ENCODE data around the gene SPEF2. TPM values are rescaled to one million over a fixed set of nuclear protein-coding genes. Genes with fewer than 3 reads are reported as not detected.

The SPEF2 gene
- total and polyA plus RNA-seq, 9 of the 15 experiments (the other 6 are each of a cell fraction or from before 2014, with no cell fraction given): 0.11 to 0.62 (median 0.20) TPM; not detected in 2

DNA sequence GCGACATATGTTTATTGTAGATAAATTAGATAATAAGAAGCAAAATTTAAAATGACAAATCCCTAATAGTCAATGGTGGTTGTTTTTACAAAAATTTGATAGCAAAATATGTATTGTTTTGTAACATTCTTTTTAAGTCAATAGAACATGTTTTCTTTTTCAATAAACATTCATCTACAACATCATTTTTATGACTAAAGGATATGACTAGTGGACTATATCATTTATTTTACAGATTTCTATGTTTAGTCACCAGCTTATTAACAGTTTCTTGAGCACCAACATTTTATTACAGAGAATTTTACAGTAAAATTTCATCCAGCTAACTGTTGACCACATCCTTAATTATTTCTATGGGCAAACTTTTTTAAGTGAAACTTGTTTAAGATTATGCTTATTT lies 124.3 kb downstream of the SPEF2 start:
- in situ Hi-C loops (cut with MboI): no loop called here

DNA sequence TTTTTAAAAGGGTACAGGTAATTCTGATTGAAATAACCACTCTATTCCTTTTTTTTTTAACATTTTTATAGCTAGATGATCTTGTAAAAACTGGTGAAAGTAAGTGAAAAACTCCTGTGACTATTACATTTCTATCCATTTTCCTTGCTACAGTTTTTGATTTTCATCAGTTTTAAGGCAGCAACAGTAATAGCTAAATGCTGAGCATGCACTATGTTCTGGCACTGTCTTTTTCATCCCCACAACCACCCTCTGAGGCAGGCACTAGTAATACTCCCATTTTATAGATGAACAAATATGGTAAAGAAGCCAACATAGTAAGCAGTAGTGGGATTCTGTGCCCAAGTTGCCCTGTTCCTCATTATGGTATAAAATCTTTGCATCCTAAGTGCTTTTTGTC lies 126.0 kb downstream of the SPEF2 start:
- no peak overlapping the region for H2AFZ ChIP-seq (ENCODE audit: low read depth, low read length)
- TF ChIP-seq ZNF316 (IDR thresholded peaks at IDR 0.05) (peak; percentile 24; the same call in 1 of the 2 replicates), CBX5 (IDR thresholded peaks at IDR 0.05; ENCODE audit: borderline replicate concordance, low read depth) (no peak)
- TF ChIP-seq, protein P1, sequence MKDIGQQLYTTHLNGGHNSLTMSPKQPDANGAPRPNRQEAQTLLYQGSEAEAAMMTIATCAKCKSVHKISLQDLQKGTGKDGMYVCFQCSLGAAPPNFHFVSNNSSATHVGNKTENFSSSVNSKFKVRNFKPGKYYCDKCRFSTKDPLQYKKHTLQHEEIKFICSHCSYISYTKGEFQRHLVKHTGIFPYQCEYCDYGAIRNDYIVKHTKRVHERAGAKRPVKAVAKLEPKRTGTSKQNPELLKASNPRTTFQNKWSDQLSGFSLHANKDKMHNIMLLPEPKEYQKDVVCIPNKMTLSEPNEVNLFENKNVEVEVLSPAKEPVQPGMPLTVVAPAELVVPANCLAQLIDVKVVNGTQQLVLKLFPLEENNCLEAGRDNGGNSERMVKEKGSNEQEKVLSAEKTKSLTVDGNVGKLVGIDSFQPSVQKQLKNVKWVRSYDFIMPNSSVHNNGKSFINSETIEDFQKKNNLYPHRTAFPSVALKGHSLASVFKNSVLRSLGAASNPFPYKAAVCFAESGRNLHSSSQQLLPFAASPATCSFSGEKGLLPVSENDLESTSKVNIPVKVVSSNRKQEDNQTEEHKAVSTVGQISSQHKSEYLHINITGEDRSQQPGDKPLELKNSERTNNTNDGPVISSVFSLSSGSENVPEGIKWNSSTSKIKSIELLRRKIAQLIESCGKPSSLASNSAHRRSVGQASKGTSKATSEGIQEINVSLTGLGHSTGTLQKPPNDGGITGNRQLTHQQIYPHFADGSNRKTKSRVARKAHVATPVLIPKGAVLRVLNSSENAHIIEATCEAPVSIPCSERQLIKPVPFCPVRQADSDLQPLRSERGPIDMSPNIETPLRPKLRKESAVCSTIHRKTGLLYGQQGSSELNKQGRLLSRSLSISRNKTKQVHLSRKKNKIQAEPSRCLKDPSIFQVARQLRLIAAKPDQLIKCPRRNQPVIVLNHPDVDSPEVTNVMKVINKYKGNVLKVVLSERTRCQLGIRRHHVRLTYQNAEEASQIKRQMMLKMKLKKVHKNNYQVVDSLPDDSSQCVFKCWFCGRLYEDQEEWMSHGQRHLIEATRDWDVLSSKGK (CRISPR knock-in tag; IDR thresholded peaks at IDR 0.05): no peak
- ATAC-seq (no peak), DNase-seq (ENCODE audit: extremely low read depth in 1 of 4, low spot score in 3 of 4) (no peak), FAIRE-seq (no peak)
- in situ Hi-C loops (cut with MboI): no loop called here
- ChIA-PET CTCF (ENCODE audit: low intra/inter-chr PET ratio) (no interaction called here), POLR2A (interaction anchor here (1.4 kb wide), 1 partner anchor 11 kb away, joined by 3 read pairs; no protein-coding TSS in a partner anchor)
- no peaks in the 10 kb centered on the region for H3K27me3 ChIP-seq (ENCODE audit: control insufficient read depth in 2 of 2, insufficient read depth in 2 of 2, low read length in 2 of 2)
- H3K9me1 ChIP-seq (ENCODE audit: control insufficient read depth, insufficient read depth, low read length): no peaks in the 10 kb centered on the region
- no peak overlapping the region for H3K27ac ChIP-seq (ENCODE audit: extremely low read depth, low read depth, low read length)
- no peak overlapping the region for H3K4me3 ChIP-seq
- no peak overlapping the region for H3K9ac ChIP-seq (ENCODE audit: insufficient read depth in 1 of 2, low read depth in 2 of 2, low read length in 2 of 2)
- H3K4me2 ChIP-seq (ENCODE audit: insufficient read depth, low read length): no peak overlapping the region
- no peaks in the 10 kb centered on the region for H3K36me3 ChIP-seq (ENCODE audit: control insufficient read depth, insufficient read depth, low read length)
- no peaks in the 10 kb centered on the region for H3K79me2 ChIP-seq (ENCODE audit: control insufficient read depth, insufficient read depth, low read length)
- intact Hi-C loops (cut with micrococcal nuclease): no loop called here
- no TSS peak for BruUV-seq (replicated peaks)
- no peaks in the 10 kb centered on the region for H3K4me1 ChIP-seq (replicated peaks in 1 of 2; ENCODE audit: control insufficient read depth in 2 of 2, insufficient read depth in 2 of 2, low read length in 2 of 2)
- H3K9me3 ChIP-seq (replicated peaks; ENCODE audit: control insufficient read depth, insufficient read depth, low read depth, low read length): no peaks in the 10 kb centered on the region
- H4K20me1 ChIP-seq (replicated peaks; ENCODE audit: control insufficient read depth, insufficient read depth, low read length): no peaks in the 10 kb centered on the region

More for the DNA sequence above, 124.3 kb downstream of the SPEF2 start:
- ChIA-PET POLR2A (no interaction called here), CTCF (ENCODE audit: low intra/inter-chr PET ratio) (no interaction called here)
- H4K20me1 ChIP-seq (replicated peaks; ENCODE audit: control insufficient read depth, insufficient read depth, low read length): no peaks in the 10 kb centered on the region
- TF ChIP-seq ZNF384 (IDR thresholded peaks at IDR 0.05; ENCODE audit: low read depth, low read length): no peak
- TF ChIP-seq PTRF (tag; IDR thresholded peaks at IDR 0.05): no peak
- no peak for TF ChIP-seq ZNF507 (tag; conservative IDR thresholded peaks at IDR 0.05)
- H3K79me2 ChIP-seq (ENCODE audit: control insufficient read depth, insufficient read depth, low read length): no peaks in the 10 kb centered on the region
- no peaks in the 10 kb centered on the region for H3K4me1 ChIP-seq (replicated peaks in 1 of 2; ENCODE audit: control insufficient read depth in 2 of 2, insufficient read depth in 2 of 2, low read length in 2 of 2)
- no peak overlapping the region for H2AFZ ChIP-seq (ENCODE audit: low read depth, low read length)
- no peaks in the 10 kb centered on the region for H3K9me3 ChIP-seq (replicated peaks; ENCODE audit: control insufficient read depth, insufficient read depth, low read depth, low read length)
- no peak overlapping the region for H3K4me2 ChIP-seq (ENCODE audit: insufficient read depth, low read length)
- WGBS (ENCODE audit: insufficient coverage, low coverage, missing lambda C conversion rate): 0% methylated on average over 1 of the region's 1 CpG
- BruUV-seq (replicated peaks): no TSS peak
- no peaks in the 10 kb centered on the region for H3K27me3 ChIP-seq (ENCODE audit: control insufficient read depth in 2 of 2, insufficient read depth in 2 of 2, low read length in 2 of 2)
- ATAC-seq: no peak
- FAIRE-seq: no peak
- H3K4me3 ChIP-seq: no peak overlapping the region
- no peaks in the 10 kb centered on the region for H3K36me3 ChIP-seq (ENCODE audit: control insufficient read depth, insufficient read depth, low read length)
- DNase-seq (ENCODE audit: extremely low read depth in 1 of 4, low spot score in 3 of 4): no peak
- no peak overlapping the region for H3K27ac ChIP-seq (ENCODE audit: extremely low read depth, low read depth, low read length)
- H3K9ac ChIP-seq (ENCODE audit: insufficient read depth in 1 of 2, low read depth in 2 of 2, low read length in 2 of 2): no peak overlapping the region
- intact Hi-C loops (cut with micrococcal nuclease): no loop called here
- H3K9me1 ChIP-seq (ENCODE audit: control insufficient read depth, insufficient read depth, low read length): no peaks in the 10 kb centered on the region
